ENCODE data around the gene ATG7. TPM values are rescaled to one million over a fixed set of nuclear protein-coding genes. Genes with fewer than 3 reads are reported as not detected.

The ATG7 gene
- total RNA-seq, 2 experiments from 2014 or later: 28.3 to 38.2 TPM

DNA sequence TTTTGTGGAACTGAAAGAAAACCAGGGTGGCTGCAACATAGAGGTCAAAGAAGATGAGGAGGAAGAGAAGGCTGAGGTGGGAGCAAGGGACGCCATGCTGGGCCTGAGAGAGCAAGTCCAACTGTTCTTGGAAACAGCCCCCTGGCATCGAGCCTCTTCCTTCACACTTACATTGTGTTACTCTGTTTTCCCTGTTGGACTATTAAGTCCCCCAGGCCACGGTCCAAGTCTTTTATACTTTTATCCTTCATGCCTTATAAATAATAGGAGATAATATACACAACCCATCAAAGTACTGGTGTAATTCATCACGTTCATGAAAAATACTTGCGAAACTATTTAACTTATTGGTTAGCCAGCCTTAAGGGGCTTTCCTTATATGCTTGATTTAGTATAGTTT is 79.3 kb downstream of the ATG7 start:
- no peaks in the 10 kb centered on the region for H3K4me1 Mint-ChIP-seq
- CTCF ChIA-PET: interaction anchor here (1.2 kb wide), 1 partner anchor 16 kb away, joined by 3 read pairs; no protein-coding TSS in a partner anchor
- ATAC-seq (no peak), DNase-seq (no peak)
- H3K27me3 Mint-ChIP-seq: no peaks in the 10 kb centered on the region
- H3K36me3 Mint-ChIP-seq: peaks cover 64% of the 10 kb centered on the region
- peaks cover 2% of the 10 kb centered on the region for H3K9me3 Mint-ChIP-seq (ENCODE audit: low read depth)
- H3K4me3 Mint-ChIP-seq: no peak overlapping the region
- H3K27ac Mint-ChIP-seq: no peak overlapping the region

DNA sequence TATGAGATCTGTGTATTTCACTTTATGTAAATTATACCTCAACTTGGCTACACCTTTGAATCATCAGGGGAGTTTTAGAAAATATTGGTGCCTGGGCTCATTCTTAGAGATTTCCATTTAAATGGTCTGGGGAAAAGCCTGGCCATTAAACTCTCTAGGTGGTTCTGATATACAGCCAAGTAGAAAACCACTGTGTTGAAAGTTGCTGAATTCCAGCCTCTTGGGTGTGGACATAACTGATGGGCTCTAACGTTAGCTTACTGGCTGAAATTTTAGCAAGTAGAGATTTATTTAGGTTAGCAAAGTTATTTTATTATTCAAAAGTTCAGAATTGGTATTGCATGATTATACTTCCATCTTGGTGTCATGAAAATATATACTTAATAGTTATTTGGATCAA is 84.1 kb downstream of the ATG7 start:
- Mint-ChIP-seq H3K4me1 (no peaks in the 10 kb centered on the region), H3K36me3 (peaks cover 31% of the 10 kb centered on the region), H3K9me3 (ENCODE audit: low read depth) (no peaks in the 10 kb centered on the region), H3K4me3 (no peak overlapping the region), H3K27me3 (no peaks in the 10 kb centered on the region), H3K27ac (no peak overlapping the region)
- DNase-seq (no peak), ATAC-seq (no peak)
- CTCF ChIA-PET: interaction anchor here (1.0 kb wide), 1 partner anchor 296 kb away, joined by 3 read pairs; no protein-coding TSS in a partner anchor

DNA sequence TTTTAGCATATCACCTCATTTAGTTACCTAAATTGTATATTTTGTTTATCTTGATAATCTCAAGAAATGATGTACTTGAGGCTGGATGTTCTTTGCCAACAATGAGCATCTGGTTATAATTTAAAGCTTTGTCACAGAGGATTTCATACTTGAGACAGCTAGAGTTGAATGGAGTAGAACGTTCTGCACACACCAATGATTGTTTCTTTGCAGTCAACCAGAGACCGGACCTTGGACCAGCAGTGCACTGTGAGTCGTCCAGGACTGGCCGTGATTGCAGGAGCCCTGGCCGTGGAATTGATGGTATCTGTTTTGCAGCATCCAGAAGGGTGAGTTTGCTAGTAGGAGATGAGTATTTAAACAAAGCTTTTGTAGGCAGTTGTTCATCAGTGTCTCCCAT is 90.4 kb downstream of the ATG7 start:
- H3K27ac Mint-ChIP-seq: no peak overlapping the region
- DNase-seq (no peak), ATAC-seq (no peak)
- H3K27me3 Mint-ChIP-seq: no peaks in the 10 kb centered on the region
- CTCF ChIA-PET: no interaction called here
- no peaks in the 10 kb centered on the region for H3K9me3 Mint-ChIP-seq (ENCODE audit: low read depth)
- no peak overlapping the region for H3K4me3 Mint-ChIP-seq
- H3K36me3 Mint-ChIP-seq: peaks cover 33% of the 10 kb centered on the region
- H3K4me1 Mint-ChIP-seq: peaks cover 10% of the 10 kb centered on the region

DNA sequence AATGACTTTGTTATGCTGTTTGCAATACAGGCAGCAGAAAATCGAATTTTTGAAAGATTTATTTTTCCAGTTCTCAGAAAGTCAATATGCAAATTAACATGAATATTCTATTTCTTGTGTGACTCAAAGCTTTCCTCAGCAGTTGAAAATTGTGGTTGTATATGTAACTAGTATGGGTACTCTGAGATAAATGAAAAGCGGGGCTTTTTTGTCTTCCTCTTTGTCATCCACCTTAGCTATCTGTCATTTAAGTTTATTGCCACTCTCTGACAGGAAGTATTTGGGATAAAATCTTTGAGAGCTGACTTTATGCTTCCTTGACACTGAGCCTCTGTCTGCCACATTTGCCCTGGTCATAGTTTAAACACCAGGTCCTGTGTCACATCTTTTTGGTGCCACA is 91.5 kb downstream of the ATG7 start:
- CTCF ChIA-PET: interaction anchor here (0.5 to 1.0 kb wide), 2 partner anchors 16 to 281 kb away, joined by 3 read pairs; no protein-coding TSS in a partner anchor
- H3K27me3 Mint-ChIP-seq: no peaks in the 10 kb centered on the region
- peaks cover 36% of the 10 kb centered on the region for H3K36me3 Mint-ChIP-seq
- ATAC-seq: no peak
- H3K27ac Mint-ChIP-seq: no peak overlapping the region
- H3K9me3 Mint-ChIP-seq (ENCODE audit: low read depth): no peaks in the 10 kb centered on the region
- peaks cover 10% of the 10 kb centered on the region for H3K4me1 Mint-ChIP-seq
- DNase-seq: no peak
- no peak overlapping the region for H3K4me3 Mint-ChIP-seq

DNA sequence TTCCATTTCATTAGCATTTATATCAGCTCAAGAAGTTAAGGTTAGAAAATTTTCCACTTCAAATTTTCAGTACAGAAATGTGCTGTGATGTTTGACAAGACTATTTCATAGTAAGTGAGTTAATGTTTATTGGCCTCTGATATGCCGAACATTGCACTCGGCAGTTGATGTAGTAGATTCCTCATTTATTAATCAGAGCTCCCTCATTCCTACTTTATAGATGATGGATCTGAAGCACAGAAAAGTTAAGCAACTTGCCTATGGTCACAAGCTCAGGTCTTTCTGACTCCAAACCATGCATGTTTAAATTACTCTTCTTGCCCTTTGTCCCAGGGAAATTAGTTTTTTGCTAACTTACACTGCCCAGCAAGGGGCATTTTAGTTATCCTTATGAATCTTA is 92.0 kb downstream of the ATG7 start:
- CTCF ChIA-PET: interaction anchor here (0.5 to 1.0 kb wide), 2 partner anchors 16 to 281 kb away, joined by 3 read pairs; no protein-coding TSS in a partner anchor
- Mint-ChIP-seq H3K4me3 (no peak overlapping the region), H3K36me3 (peaks cover 36% of the 10 kb centered on the region)

DNA sequence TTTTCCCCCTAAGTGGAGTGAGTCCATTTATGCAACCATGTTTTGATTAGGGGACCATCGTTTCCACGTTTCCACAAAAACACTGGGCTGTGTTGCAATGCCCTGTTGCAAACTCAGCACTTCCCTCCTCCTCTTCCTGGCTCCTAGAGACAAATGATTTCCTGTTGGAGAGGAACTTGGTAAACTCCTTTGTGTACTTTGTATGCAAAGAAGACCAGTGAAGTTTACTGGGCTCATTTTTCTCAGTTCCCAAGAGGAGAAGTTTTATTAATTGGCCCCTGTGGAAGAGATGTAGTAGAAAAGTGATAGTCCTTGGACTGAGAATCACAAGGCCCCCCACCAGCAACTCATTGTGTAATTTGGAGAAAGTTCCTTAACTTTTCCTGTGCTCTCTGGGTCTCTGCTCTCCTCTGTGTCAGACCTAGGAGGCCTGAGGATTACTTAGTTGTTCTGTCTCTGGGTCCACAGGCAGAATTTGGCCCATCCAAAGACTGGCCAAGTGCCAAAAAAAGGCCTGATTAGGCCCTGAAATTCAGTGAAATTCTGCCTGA is 95.0 kb downstream of the ATG7 start:
- Mint-ChIP-seq H3K4me3 (no peak overlapping the region), H3K27ac (no peak overlapping the region), H3K36me3 (peaks cover 27% of the 10 kb centered on the region), H3K9me3 (ENCODE audit: low read depth) (no peaks in the 10 kb centered on the region), H3K4me1 (peaks cover 10% of the 10 kb centered on the region), H3K27me3 (no peaks in the 10 kb centered on the region)
- DNase-seq (no peak), ATAC-seq (no peak)
- CTCF ChIA-PET: interaction anchor here (0.6 kb wide), 1 partner anchor 105 kb away, joined by 3 read pairs; no protein-coding TSS in a partner anchor

More for the DNA sequence above, 92.0 kb downstream of the ATG7 start:
- no peaks in the 10 kb centered on the region for H3K9me3 Mint-ChIP-seq (ENCODE audit: low read depth)
- no peak overlapping the region for H3K27ac Mint-ChIP-seq
- DNase-seq (no peak), ATAC-seq (no peak)
- H3K27me3 Mint-ChIP-seq: no peaks in the 10 kb centered on the region
- peaks cover 10% of the 10 kb centered on the region for H3K4me1 Mint-ChIP-seq

DNA sequence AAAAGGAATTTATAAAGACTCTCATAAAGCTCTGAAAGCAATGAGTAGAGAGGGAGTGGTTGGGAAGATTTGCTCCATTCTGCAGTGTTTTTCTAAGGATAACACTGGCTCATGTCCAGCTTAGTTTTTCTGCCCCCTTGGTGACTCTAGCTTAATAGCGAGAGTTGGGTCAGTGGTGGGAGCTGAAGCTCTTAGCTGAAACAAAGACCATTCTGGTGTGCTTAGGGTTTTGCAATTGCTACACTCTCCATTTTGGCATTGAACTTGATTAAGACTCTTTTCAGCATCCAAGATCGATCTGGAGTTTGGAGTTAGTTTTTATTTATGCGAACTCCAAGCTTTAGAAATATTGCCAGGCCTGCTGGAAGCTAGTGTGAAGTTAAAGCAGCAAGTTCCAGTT is 98.0 kb downstream of the ATG7 start:
- ATAC-seq (no peak), DNase-seq (no peak)
- peaks cover 18% of the 10 kb centered on the region for H3K36me3 Mint-ChIP-seq
- H3K9me3 Mint-ChIP-seq (ENCODE audit: low read depth): no peaks in the 10 kb centered on the region
- H3K27me3 Mint-ChIP-seq: no peaks in the 10 kb centered on the region
- peaks cover 6% of the 10 kb centered on the region for H3K4me1 Mint-ChIP-seq
- H3K4me3 Mint-ChIP-seq: no peak overlapping the region
- no peak overlapping the region for H3K27ac Mint-ChIP-seq
- CTCF ChIA-PET: interaction anchor here (1.4 to 1.6 kb wide), 2 partner anchors 9 to 13 kb away, joined by 3 to 5 read pairs; no protein-coding TSS in a partner anchor

DNA sequence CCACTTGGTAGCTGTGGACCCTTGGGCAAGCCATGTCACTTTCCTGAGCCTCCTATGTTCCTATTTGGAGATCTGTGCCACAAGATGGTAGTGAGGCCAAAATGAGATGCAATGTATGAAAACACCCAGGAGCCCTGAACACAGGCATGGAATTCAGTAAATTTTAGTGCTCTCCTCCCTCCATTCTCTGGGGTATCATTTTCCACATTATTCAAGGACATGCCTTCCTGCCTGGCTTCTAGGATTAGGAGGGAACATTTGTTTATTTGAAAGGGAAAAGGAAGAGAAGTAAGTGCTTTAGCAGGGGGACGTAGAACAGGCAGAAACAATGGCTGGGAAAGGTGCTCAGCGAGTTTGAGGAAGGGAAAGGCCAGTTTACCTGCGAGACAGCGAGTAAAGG is 98.8 kb downstream of the ATG7 start:
- Mint-ChIP-seq H3K4me1 (peaks cover 7% of the 10 kb centered on the region), H3K27ac (no peak overlapping the region), H3K36me3 (peaks cover 14% of the 10 kb centered on the region), H3K27me3 (no peaks in the 10 kb centered on the region), H3K9me3 (ENCODE audit: low read depth) (no peaks in the 10 kb centered on the region), H3K4me3 (no peak overlapping the region)
- DNase-seq (no peak), ATAC-seq (no peak)
- CTCF ChIA-PET: interaction anchor here (1.6 kb wide), 1 partner anchor 8 kb away, joined by 5 read pairs; no protein-coding TSS in a partner anchor

DNA sequence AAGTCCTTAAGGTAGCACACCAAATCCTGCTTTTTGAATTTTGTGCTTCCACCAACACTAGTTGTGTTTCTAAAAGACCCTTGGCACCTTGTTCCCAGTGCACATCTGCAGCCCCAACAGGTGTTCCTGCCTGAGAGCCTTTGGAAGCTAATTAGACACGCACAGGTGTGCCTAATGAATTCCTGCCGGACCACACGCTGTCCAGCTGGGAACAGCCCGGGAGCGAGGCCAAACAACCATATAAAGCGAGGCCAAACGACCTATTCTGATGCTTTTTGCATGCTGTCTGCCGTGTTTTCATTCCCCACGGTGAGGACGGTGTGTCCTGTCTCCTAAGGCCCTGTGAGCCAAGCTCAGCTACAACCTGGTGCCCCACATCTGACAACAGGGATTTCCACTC is 99.5 kb downstream of the ATG7 start:
- CTCF ChIA-PET: no interaction called here
- Mint-ChIP-seq H3K9me3 (ENCODE audit: low read depth) (no peaks in the 10 kb centered on the region), H3K36me3 (peaks cover 14% of the 10 kb centered on the region), H3K4me1 (peaks cover 11% of the 10 kb centered on the region), H3K27me3 (no peaks in the 10 kb centered on the region), H3K27ac (no peak overlapping the region), H3K4me3 (no peak overlapping the region)
- ATAC-seq (no peak), DNase-seq (no peak)

DNA sequence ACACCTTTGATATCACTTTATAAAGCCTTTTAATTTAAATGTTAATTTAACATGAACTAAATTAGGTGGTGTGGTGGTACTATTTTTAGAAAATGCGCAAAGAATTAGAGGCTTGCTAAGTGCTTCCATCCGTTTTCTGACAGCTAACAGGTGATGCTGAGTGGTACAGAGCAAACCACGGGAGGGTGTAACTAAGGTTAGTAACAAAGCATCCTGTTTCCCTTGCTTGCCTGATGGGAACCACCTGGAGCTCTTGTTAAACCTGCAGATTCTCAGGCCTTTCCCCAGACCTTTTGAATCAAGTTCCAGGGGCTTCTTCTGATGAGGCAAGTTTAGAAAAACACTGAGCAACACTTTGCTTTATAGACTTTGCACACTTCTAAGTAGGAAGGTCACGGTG is 101.0 kb downstream of the ATG7 start:
- no peak for ATAC-seq
- CTCF ChIA-PET: no interaction called here
- no peaks in the 10 kb centered on the region for H3K9me3 Mint-ChIP-seq (ENCODE audit: low read depth)
- peaks cover 11% of the 10 kb centered on the region for H3K36me3 Mint-ChIP-seq
- no peak overlapping the region for H3K27ac Mint-ChIP-seq
- H3K4me1 Mint-ChIP-seq: peaks cover 11% of the 10 kb centered on the region
- H3K27me3 Mint-ChIP-seq: no peaks in the 10 kb centered on the region
- DNase-seq: no peak
- no peak overlapping the region for H3K4me3 Mint-ChIP-seq

DNA sequence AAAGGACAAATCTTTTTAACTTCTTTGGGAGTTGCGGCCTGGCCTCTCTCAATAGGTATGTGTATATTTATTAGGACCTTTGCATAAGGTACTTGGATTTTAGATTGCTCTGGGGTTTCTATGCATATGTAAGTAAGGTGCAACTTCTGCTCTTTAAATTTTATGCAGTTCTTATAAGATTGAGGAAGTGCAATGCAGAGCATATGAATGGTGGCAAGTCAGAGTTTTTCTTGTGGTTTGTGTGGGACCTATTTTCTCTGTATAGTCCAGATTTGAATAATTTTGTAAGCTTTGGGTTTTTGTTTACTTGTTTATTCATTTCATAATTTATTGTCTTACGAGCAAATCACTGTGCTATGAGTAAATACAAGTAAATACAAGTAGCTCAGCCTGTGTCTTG is 101.5 kb downstream of the ATG7 start:
- H3K36me3 Mint-ChIP-seq: peaks cover 11% of the 10 kb centered on the region
- no peak for DNase-seq
- no peak for ATAC-seq
- H3K27me3 Mint-ChIP-seq: no peaks in the 10 kb centered on the region
- H3K27ac Mint-ChIP-seq: no peak overlapping the region
- H3K9me3 Mint-ChIP-seq (ENCODE audit: low read depth): no peaks in the 10 kb centered on the region
- peaks cover 11% of the 10 kb centered on the region for H3K4me1 Mint-ChIP-seq
- no peak overlapping the region for H3K4me3 Mint-ChIP-seq
- CTCF ChIA-PET: no interaction called here

DNA sequence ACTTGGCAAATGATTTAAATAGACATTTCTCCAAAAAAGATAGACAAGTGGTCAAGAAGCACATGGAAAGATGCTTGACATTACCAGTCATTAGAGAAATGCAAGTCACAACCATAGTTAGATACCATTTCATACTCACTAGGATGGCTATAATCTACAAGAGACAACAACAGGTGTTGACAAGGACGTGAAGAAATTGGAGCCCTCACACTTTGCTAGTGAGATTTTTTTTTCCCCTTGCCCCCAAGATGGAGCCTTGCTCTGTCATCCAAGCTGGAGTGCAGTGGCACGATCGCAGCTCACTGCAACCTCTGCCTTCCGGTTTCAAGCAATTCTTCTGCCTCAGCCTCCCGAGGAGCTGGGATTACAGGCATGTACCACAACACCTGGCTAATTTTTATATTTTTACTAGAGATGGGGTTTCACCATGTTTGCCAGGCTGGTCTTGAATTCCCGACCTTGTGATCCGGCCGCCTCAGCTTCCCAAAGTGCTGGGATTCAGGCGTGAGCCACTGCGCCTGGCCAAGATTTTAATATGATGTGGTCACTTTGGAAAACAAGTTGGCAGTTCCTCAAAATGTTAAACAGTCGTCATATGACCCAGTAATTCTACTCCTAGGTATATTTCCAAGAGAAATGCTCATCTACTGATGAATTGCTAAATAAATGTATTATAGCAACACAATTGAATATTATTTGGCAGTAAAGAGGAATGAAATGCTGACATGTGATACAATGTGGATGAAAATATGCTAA is 103.3 kb downstream of the ATG7 start:
- DNase-seq: no peak
- no peaks in the 10 kb centered on the region for H3K27me3 Mint-ChIP-seq
- peaks cover 11% of the 10 kb centered on the region for H3K36me3 Mint-ChIP-seq
- H3K4me1 Mint-ChIP-seq: peaks cover 11% of the 10 kb centered on the region
- H3K27ac Mint-ChIP-seq: no peak overlapping the region
- H3K9me3 Mint-ChIP-seq (ENCODE audit: low read depth): no peaks in the 10 kb centered on the region
- CTCF ChIA-PET: interaction anchor here (6.2 kb wide), 1 partner anchor 274 kb away, joined by 70 read pairs; no protein-coding TSS in a partner anchor
- no peak for ATAC-seq
- no peak overlapping the region for H3K4me3 Mint-ChIP-seq

DNA sequence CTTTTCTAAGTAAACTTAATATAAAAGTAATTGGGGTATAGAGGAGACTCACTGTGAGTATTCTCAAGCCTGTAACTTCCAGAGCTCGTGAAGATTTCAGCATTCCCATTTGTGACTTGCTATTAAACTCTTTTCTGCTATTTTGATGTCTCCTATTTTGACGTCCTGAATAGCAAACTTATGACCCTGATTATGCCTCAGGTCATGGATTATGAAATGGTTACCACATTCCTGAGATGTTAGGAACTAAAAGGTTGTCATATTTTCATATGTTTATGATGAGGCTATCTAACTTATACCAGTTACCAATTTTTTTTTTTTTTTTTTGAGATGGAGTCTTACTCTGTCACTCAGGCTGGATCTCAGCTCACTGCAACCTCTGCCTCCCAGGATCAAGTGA is 105.5 kb downstream of the ATG7 start:
- DNase-seq (no peak), ATAC-seq (no peak)
- no peak overlapping the region for H3K27ac Mint-ChIP-seq
- H3K4me1 Mint-ChIP-seq: peaks cover 9% of the 10 kb centered on the region
- no peaks in the 10 kb centered on the region for H3K9me3 Mint-ChIP-seq (ENCODE audit: low read depth)
- peaks cover 11% of the 10 kb centered on the region for H3K36me3 Mint-ChIP-seq
- no peaks in the 10 kb centered on the region for H3K27me3 Mint-ChIP-seq
- CTCF ChIA-PET: interaction anchor here (1.6 to 6.2 kb wide), 2 partner anchors 272 to 453 kb away, joined by 4 to 70 read pairs; no protein-coding TSS in a partner anchor
- H3K4me3 Mint-ChIP-seq: no peak overlapping the region

Measured in activated CD8-positive, alpha-beta memory T cell treated with anti-CD3 and anti-CD28 coated beads, Interleukin-2, amount 10 ng/mL, durations not matched to agents 7 days and 5 days (primary cell).